CD4-positive, alpha-beta T cell (primary cell): Measurements from ENCODE around the gene B4GALT1. TPM values are rescaled to one million over a fixed set of nuclear protein-coding genes. Genes with fewer than 3 reads are reported as not detected.

Source experiments
- ATAC-seq: fragments of 200-7000 bp; cut with Tn5 transposase; one replicate; pipeline ENCODE4 v1.10.0; 2022; ENCODE audit warnings: mild to moderate bottlenecking; ENCODE audit not compliant: poor library complexity
- CTCF ChIA-PET: fragments of 350-600 bp; sonication (Branson Sonifier 250); formaldehyde crosslinking; loops from one replicate; lab custom pipeline; 2021; ENCODE audit warnings: antibody characterized with exemption, inconsistent platforms; lab: Charles Lee
- POLR2A ChIA-PET: fragments of 350-600 bp; sonication (Branson Sonifier 250); formaldehyde crosslinking; loops from one replicate; lab custom pipeline; 2021; ENCODE audit warnings: antibody characterized with exemption, inconsistent platforms; lab: Charles Lee
- DNase-seq, 14 experiments: peaks; one replicate each; pipeline ENCODE4 v3.0.0-alpha.2; 2013 to 2020; ENCODE audit warnings: mixed read lengths in 2 of 14
- H3K27ac ChIP-seq, 2 donors: one replicate each; pipeline versions ENCODE4 v1.5.1 to v1.7.0; 2013; ENCODE audit warnings: low read length in 2 of 2, low read depth in 1 of 2, mild to moderate bottlenecking in 1 of 2
- H3K27me3 ChIP-seq, 2 experiments: 1 replicate in 1 of 2; 2 replicates in 1 of 2; pipeline versions ENCODE4 v1.6.1 to v1.7.0; 2013; ENCODE audit warnings: low read length in 2 of 2, control low read depth in 1 of 2, mild to moderate bottlenecking in 1 of 2, moderate library complexity in 1 of 2; ENCODE audit not compliant: insufficient read depth in 2 of 2, control insufficient read depth in 1 of 2
- H3K36me3 ChIP-seq: one replicate; pipeline ENCODE4 v1.6.1; 2013; ENCODE audit warnings: low read length, control low read depth; ENCODE audit not compliant: insufficient read depth
- H3K4me1 ChIP-seq: one replicate; pipeline ENCODE4 v1.6.1; 2013; ENCODE audit warnings: low read length, control low read depth; ENCODE audit not compliant: insufficient read depth
- H3K4me3 ChIP-seq: one replicate; pipeline ENCODE4 v1.5.1; 2013; ENCODE audit warnings: mild to moderate bottlenecking, low read length, moderate library complexity
- H3K9me3 ChIP-seq, 2 experiments: 1 replicate in 1 of 2; 2 replicates in 1 of 2; pipeline versions ENCODE4 v1.6.1 to v1.7.0; 2013; ENCODE audit warnings: low read length in 2 of 2, mild to moderate bottlenecking in 2 of 2, control low read depth in 1 of 2, moderate library complexity in 1 of 2; ENCODE audit not compliant: control insufficient read depth in 1 of 2, insufficient read depth in 1 of 2
- H3K27ac Mint-ChIP-seq: one replicate; pipeline ENCODE4 v1.8.0; 2020; ENCODE audit warnings: mixed read lengths
- H3K27me3 Mint-ChIP-seq: one replicate; pipeline ENCODE4 v1.8.0; 2021; ENCODE audit warnings: mixed read lengths
- H3K36me3 Mint-ChIP-seq: one replicate; pipeline ENCODE4 v1.8.0; 2021; ENCODE audit warnings: low read depth, mixed read lengths
- H3K4me1 Mint-ChIP-seq: one replicate; pipeline ENCODE4 v1.8.0; 2021; ENCODE audit warnings: low read depth, mixed read lengths
- H3K4me3 Mint-ChIP-seq: one replicate; pipeline ENCODE4 v1.8.0; 2020; ENCODE audit warnings: mild to moderate bottlenecking, mixed read lengths
- H3K9me3 Mint-ChIP-seq: one replicate; pipeline ENCODE4 v1.8.0; 2020; ENCODE audit warnings: mixed read lengths
- intact Hi-C, 2 experiments: fragments of 100-400 bp; cut with DNase I in 1 of 2; cut with micrococcal nuclease in 1 of 2; formaldehyde crosslinking; loops; one replicate each; pipeline versions ENCODE4 v1.15.1 to v1.9.0; 2023 to 2025; cut with DNase I, micrococcal nuclease
- total RNA-seq, 174 experiments: library from RNA in 2 of 174; stranded (reverse) in 2 of 174; gene quantifications; one replicate each; pipeline ENCODE4 v1.2.3 and lab custom pipeline; 2021 to 2026
- TF ChIP-seq, protein P1 (sequence below): fragments of 200-600 bp; IDR thresholded peaks from one replicate; pipeline ENCODE4 v1.8.0; 2022; ENCODE audit warnings: antibody characterized with exemption, mild to moderate bottlenecking

The B4GALT1 gene
- total RNA-seq, 2 experiments from 2014 or later, result 74.7 to 77.0 TPM

GRCh38 chr9:33177086-33177485 lies 9.9 kb upstream of the B4GALT1 start:
- H3K9me3 Mint-ChIP-seq, result no peaks in the 10 kb centered on the region
- DNase-seq (no peak), ATAC-seq (no peak)
- Histone ChIP-seq H3K9me3 (no peaks in the 10 kb centered on the region), H3K27me3 (no peaks in the 10 kb centered on the region), H3K27ac (no peak overlapping the region), H3K36me3 (no peaks in the 10 kb centered on the region), H3K4me1 (no peaks in the 10 kb centered on the region), H3K4me3 (no peak overlapping the region)
- intact Hi-C loops, result no loop called here
- ChIA-PET CTCF (no interaction called here), POLR2A (no interaction called here)
- H3K4me3 Mint-ChIP-seq, result no peak overlapping the region
- TF ChIP-seq, protein P1, sequence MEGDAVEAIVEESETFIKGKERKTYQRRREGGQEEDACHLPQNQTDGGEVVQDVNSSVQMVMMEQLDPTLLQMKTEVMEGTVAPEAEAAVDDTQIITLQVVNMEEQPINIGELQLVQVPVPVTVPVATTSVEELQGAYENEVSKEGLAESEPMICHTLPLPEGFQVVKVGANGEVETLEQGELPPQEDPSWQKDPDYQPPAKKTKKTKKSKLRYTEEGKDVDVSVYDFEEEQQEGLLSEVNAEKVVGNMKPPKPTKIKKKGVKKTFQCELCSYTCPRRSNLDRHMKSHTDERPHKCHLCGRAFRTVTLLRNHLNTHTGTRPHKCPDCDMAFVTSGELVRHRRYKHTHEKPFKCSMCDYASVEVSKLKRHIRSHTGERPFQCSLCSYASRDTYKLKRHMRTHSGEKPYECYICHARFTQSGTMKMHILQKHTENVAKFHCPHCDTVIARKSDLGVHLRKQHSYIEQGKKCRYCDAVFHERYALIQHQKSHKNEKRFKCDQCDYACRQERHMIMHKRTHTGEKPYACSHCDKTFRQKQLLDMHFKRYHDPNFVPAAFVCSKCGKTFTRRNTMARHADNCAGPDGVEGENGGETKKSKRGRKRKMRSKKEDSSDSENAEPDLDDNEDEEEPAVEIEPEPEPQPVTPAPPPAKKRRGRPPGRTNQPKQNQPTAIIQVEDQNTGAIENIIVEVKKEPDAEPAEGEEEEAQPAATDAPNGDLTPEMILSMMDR, result no peak
- H3K4me1 Mint-ChIP-seq, result peaks cover 5% of the 10 kb centered on the region
- H3K27ac Mint-ChIP-seq, result no peak overlapping the region
- H3K36me3 Mint-ChIP-seq, result no peaks in the 10 kb centered on the region
- no peaks in the 10 kb centered on the region for H3K27me3 Mint-ChIP-seq

DNA sequence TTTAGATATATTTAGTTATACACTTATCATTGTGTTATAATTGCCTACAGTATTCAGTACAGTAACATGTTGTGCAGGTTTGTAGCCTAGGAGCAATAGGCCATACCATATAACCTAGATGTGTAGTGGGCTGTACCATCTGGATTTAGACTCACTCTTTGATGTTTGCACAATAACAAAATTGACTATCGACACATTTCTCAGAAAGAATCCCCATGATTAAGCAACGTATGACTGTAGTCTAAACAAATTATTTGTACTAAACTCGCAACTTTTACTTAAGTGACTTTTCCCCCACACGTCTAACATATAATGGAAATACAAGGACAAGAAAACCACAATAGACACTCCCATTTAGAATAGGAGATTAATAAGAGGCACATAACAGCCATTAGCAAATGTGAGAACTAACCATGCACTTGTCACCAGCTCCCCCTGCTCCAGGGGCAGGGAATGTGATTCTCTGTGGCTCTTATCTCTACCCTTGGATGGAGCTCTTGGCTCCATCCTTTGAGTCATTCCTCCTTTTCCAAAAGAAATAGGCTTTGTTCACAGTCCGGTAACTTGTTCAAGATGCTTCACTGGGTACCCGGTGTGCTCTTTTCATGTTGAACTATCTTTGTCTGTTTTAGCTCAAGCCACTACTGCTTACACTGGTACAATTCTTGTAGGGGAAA lies 8.7 kb upstream of the B4GALT1 start:
- ChIA-PET CTCF (no interaction called here), POLR2A (no interaction called here)
- Mint-ChIP-seq H3K9me3 (no peaks in the 10 kb centered on the region), H3K4me3 (no peak overlapping the region), H3K4me1 (peaks cover 6% of the 10 kb centered on the region), H3K36me3 (no peaks in the 10 kb centered on the region), H3K27me3 (no peaks in the 10 kb centered on the region), H3K27ac (no peak overlapping the region)
- Histone ChIP-seq H3K9me3 (no peaks in the 10 kb centered on the region), H3K4me3 (no peak overlapping the region), H3K27ac (no peak overlapping the region), H3K36me3 (no peaks in the 10 kb centered on the region), H3K27me3 (no peaks in the 10 kb centered on the region), H3K4me1 (peaks cover under 1% of the 10 kb centered on the region)
- DNase-seq, result no peak
- TF ChIP-seq, protein P1, result no peak
- ATAC-seq, result no peak
- intact Hi-C loops, result no loop called here

DNA sequence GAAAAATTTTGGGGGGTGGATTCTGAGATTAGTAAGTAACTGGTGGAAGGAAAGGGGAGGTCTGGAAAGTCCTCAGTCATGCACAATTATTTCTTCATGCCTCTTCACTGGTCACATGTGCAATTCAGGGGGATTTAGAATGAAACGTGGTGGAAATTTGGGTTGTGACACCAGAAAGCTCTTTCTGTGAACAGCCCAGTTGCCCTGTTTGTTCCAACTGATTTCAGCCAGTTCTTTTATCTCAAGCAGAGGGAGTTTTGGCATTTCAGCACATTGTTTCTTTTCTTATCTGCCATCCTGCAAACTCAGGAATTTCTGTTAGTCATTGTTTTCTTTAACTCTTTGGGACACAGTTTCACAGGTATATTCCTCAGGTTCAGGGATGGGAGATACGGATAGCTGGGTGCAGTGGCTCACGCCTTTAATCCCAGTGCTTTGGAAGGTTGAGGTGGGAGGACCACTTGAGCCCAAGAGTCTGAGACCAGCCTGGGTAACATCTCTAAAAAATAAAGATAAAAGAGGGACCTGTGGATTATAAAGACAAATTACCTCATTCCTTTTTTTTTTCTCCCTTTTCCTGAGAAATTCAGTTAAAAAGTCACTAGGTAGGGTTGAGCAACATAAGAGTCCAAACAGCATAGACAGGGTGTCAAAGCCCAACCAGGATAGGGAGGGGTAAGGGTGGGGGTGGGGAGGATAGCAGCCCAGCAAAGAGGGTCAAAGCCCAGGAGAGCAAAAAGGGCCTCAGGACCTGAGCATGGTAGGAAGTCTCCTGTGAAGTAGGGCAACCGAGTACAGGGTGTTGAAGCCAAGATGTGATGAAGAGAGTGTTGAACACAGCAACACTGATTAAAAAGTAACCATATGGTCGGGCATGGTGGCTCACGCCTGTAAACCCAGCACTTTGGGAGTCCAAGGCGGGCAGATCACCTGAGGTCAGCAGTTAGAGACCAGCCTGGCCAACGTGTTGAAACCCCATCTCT lies 5.4 kb upstream of the B4GALT1 start:
- ATAC-seq (no peak), DNase-seq (no peak)
- no peaks in the 10 kb centered on the region for H3K9me3 Mint-ChIP-seq
- TF ChIP-seq, protein P1, result no peak
- intact Hi-C loops, result no loop called here
- no peak overlapping the region for H3K27ac Mint-ChIP-seq
- ChIA-PET POLR2A (no interaction called here), CTCF (no interaction called here)
- H3K27me3 Mint-ChIP-seq, result no peaks in the 10 kb centered on the region
- H3K4me3 Mint-ChIP-seq, result no peak overlapping the region
- H3K4me1 Mint-ChIP-seq, result peaks cover 22% of the 10 kb centered on the region
- no peaks in the 10 kb centered on the region for H3K36me3 Mint-ChIP-seq
- Histone ChIP-seq H3K36me3 (no peaks in the 10 kb centered on the region), H3K4me1 (peaks cover 13% of the 10 kb centered on the region), H3K27ac (no peak overlapping the region), H3K9me3 (no peaks in the 10 kb centered on the region), H3K4me3 (no peak overlapping the region), H3K27me3 (no peaks in the 10 kb centered on the region)
